ENCODE measurements around the gene EPB41L1.

GRCh38 chr20:36184816-36185776 is 30.6 kb downstream of the EPB41L1 start:
- TF ChIP-seq POLR2AphosphoS5 (IDR thresholded peaks at IDR 0.05; ENCODE audit: low read depth, low read length) (no peak), SIN3A (IDR thresholded peaks at IDR 0.05; ENCODE audit: borderline replicate concordance, insufficient read depth, low read length) (no peak), TAF1 (IDR thresholded peaks at IDR 0.05; ENCODE audit: borderline replicate concordance, insufficient read depth, low read length) (no peak)
- TF ChIP-seq, protein P1, sequence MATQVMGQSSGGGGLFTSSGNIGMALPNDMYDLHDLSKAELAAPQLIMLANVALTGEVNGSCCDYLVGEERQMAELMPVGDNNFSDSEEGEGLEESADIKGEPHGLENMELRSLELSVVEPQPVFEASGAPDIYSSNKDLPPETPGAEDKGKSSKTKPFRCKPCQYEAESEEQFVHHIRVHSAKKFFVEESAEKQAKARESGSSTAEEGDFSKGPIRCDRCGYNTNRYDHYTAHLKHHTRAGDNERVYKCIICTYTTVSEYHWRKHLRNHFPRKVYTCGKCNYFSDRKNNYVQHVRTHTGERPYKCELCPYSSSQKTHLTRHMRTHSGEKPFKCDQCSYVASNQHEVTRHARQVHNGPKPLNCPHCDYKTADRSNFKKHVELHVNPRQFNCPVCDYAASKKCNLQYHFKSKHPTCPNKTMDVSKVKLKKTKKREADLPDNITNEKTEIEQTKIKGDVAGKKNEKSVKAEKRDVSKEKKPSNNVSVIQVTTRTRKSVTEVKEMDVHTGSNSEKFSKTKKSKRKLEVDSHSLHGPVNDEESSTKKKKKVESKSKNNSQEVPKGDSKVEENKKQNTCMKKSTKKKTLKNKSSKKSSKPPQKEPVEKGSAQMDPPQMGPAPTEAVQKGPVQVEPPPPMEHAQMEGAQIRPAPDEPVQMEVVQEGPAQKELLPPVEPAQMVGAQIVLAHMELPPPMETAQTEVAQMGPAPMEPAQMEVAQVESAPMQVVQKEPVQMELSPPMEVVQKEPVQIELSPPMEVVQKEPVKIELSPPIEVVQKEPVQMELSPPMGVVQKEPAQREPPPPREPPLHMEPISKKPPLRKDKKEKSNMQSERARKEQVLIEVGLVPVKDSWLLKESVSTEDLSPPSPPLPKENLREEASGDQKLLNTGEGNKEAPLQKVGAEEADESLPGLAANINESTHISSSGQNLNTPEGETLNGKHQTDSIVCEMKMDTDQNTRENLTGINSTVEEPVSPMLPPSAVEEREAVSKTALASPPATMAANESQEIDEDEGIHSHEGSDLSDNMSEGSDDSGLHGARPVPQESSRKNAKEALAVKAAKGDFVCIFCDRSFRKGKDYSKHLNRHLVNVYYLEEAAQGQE (IDR thresholded peaks at IDR 0.05; ENCODE audit: insufficient read depth in 1 of 2, low read depth in 2 of 2, low read length in 2 of 2) = no peak

Measured in PFSK-1 (cell line).